ENCODE results near the gene STAG1.

The STAG1 gene

GRCh38 chr3:136326316-136326715, 425.9 kb downstream of the STAG1 start:
- TF ChIP-seq CTCF (conservative IDR thresholded peaks at IDR 0.05): no peak
- H3K27ac ChIP-seq: no peak overlapping the region

GRCh38 chr3:136311968-136312367, 440.2 kb downstream of the STAG1 start:
- no peak for TF ChIP-seq CTCF (conservative IDR thresholded peaks at IDR 0.05)

GRCh38 chr3:136311261-136311660, 440.9 kb downstream of the STAG1 start:
- no peak overlapping the region for H3K27ac ChIP-seq
- TF ChIP-seq CTCF (conservative IDR thresholded peaks at IDR 0.05): no peak

More at GRCh38 chr3:136311968-136312367, 440.2 kb downstream of the STAG1 start:
- no peak overlapping the region for H3K27ac ChIP-seq

GRCh38 chr3:136305879-136306278, 446.3 kb downstream of the STAG1 start:
- no peak overlapping the region for H3K27ac ChIP-seq

GRCh38 chr3:136300444-136300843, 451.7 kb downstream of the STAG1 start:
- no peak for TF ChIP-seq CTCF (conservative IDR thresholded peaks at IDR 0.05)
- no peak overlapping the region for H3K27ac ChIP-seq

More at GRCh38 chr3:136305879-136306278, 446.3 kb downstream of the STAG1 start:
- TF ChIP-seq CTCF (conservative IDR thresholded peaks at IDR 0.05): no peak

- H3K27ac ChIP-seq: no peak overlapping the region
- no peak for TF ChIP-seq CTCF (conservative IDR thresholded peaks at IDR 0.05)
Measured at GRCh38 chr3:136297826-136298225, 454.4 kb downstream of the STAG1 start.

GRCh38 chr3:136296960-136297359, 455.2 kb downstream of the STAG1 start:
- TF ChIP-seq CTCF (conservative IDR thresholded peaks at IDR 0.05): no peak
- no peak overlapping the region for H3K27ac ChIP-seq

- H3K27ac ChIP-seq: no peak overlapping the region
- TF ChIP-seq CTCF (conservative IDR thresholded peaks at IDR 0.05): no peak
Measured at GRCh38 chr3:136294176-136294575, 458.0 kb downstream of the STAG1 start.
